Ecto neural progenitor cell (in vitro differentiated cells): ENCODE data around the gene LECT2.

ENCODE experiments used
- DNase-seq: peaks from one replicate; pipeline ENCODE4 v3.0.0-alpha.2; 2018; ENCODE audit warnings: low spot score

Gene LECT2

DNA sequence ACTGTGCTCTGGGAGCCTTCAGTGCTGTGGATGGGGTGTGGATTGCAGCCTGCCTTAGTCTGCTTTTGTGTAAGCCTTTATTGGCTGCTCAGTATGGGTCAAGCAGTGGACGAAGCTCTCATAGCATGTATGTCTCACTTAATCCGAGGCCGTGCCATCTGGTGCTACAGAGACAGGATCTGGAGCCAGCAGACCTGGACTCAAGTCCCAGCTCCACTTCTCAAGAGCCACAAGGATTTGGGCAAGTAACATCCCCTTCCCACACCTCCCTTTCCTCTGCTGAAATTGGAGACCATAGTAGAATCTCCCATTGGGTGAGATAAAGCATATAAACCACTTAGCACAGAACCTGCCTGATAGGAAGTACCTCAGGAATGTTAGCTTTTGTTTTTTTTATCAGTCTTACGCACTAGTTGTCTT lies 23.4 kb upstream of the LECT2 start:
- DNase-seq: no peak

DNA sequence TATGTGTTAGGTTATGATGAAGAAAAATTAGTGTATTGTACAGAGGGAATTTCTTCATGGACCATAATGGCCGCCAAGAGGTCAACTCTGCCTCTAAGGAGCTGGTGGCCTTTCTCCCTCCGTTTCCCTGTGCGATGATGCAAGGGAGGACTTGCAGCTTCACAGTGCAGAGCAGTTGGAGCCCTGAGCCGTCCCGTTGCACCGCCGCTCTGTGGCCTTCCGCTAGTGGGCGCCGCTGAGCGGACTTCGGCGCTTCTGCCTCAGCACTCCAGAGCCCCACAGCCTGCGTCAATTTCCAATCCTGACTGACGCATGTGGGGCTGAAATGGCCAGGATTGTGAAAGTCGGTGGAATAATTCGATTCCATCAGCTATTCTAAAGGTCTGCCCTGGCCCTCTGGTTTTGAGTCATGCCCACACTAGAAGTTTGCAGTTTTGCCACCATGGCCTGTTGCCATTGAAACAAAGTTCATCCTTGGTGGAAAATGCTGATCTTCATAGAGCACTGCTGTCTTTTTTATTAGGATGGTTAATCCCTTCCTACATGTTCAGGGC lies 22.7 kb upstream of the LECT2 start:
- peak; percentile 90 for DNase-seq

DNA sequence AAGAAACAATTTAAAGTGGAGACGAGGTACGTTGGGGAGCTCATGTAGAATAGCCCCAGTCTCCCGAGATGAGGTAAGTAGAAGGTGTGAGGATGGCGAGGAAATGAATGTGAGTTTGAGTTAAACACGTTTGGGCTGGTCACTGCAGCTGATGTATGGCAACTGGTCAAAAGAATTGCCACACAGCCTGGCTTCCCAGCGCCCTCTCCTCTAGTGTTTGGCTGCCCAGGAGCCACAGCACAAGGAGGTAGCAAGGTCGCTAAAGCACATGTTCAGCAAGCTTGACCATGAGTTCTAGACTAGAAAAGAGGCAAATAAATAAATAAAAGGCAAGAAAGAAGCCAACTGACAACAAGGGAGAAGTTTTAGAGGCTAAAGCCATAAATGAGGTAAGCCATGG lies 21.4 kb upstream of the LECT2 start:
- DNase-seq: no peak

DNA sequence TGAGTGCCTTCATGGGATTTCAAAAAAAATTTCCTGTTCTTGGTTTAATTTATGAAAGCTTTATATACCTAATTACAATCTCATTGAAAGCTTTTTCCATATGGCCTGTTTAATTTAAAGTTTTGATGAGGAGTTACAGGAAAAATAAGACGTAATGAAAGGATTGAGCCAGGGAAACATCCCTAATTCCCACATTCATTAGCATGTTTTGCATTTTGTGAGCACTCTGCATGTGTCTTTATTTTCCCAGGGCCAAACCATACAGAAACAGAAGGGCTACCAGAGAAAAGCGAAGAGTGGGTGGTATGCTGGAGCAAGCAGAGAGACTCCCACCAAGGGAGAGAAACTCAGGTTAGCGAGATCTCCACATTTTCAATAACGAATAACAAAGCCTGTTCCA lies 20.3 kb upstream of the LECT2 start:
- DNase-seq: no peak

DNA sequence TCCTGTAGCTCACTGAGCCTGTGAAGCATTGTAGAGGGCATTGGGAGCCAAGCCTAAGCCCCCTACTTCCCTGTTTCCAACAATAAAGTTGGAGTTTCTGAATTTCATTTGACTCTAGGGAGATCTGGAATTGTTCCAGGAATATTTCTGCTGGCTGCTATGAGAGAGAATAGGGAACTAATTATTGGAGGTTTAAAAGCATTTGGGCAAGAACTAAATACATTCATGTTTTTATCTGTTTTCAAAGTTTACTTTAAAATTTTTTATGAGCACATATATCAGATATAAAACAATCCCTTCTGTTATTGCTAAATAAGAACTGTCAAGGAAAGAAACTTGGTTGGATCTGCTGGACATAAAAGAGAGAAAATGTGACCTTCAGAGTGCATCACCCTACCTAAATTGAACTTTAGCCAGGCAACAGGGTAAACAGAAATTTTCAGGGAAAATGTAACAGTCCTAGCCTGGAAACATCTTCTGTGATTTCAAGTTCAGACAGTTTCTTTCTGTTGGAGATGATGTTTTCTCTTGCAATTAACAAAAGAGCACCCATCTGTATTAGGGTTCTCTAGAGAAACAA lies 19.3 kb upstream of the LECT2 start:
- DNase-seq: no peak

DNA sequence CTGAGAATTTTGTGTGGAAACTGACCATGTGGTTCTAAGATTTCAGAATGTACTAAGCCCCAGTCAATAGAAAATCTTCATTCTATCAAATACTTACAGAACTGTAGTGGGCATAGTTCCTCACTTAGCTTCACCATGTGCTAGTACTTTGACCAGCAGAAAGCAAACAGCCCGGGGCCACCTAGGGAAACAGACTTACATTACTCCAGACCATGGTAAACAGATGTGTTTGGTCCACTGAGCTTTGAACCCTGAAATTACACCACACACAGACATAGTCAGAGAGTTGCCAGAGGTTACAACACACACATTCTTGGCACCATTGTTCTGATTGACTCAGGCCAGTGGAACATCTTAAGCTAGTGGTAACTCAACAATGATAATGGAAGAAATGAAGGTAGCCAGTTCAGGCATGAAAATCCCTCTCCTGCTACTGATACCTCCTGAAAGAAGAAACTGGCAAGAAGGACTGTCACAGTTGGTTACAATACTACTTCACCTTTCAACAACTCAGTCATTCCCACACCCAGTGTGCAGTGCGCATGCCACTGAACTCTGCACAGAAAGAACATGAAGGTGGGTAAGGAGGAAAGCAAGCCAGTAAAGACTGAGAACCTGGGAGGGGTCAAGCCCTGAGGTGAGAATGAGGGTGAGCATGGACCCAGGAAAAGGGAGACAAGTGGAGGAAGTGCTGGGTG lies 18.7 kb upstream of the LECT2 start:
- no peak for DNase-seq

DNA sequence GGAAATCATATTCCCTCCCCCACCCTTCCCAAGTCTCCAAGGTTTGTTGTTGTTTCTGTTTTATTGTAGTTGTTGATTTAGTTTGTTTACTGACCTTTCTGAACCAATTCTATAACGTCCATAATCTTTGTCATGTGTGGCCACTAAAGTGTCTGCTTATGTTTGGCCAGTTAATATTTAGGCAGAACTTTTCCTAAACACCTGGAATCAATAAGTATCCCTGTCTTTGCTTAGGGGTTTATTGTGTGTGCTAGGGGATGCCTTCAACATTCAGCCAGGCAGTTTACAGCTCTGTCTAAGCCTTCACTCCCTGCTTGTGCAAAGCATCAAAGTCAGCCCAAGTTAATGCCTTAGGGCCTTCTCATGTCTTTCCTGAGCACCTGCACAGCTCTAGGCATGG lies 16.9 kb upstream of the LECT2 start:
- DNase-seq: no peak

DNA sequence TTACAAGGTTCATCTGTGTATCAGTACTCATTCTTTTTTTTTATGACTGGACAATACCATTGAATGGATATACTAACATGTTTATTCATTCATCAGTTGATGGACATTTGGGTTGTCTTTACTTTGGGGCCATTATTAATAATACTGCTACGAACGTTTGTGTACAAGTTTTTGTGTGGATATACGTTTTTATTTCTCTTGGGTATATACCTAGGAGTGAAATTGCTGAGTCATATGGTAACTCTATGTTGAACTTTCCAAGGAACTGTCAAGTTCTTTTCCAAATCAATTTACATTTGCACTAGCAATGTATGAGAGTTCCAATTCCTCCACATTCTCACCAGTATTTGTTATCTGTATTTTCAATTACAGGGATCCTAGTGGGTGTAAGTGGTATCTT lies 12.0 kb upstream of the LECT2 start:
- DNase-seq: no peak

DNA sequence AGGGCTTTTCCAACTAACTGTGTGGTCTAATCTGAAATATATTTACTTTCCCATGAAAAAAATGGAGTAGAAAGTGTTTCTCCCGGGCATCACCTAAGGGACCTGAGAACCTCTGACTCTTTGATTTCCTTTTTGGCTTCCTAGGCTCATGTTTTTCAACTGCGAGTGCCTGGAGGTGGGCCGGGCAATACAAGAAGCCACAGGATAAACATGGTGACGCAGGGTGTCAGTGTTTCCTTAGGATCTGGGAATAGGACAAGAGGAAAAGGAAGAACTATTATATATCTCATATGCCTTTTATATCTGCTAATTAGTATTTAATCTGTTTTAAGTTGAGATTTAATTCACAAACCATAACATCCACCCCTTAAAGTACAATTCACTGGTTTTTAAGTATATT lies 11.4 kb upstream of the LECT2 start:
- DNase-seq: no peak

DNA sequence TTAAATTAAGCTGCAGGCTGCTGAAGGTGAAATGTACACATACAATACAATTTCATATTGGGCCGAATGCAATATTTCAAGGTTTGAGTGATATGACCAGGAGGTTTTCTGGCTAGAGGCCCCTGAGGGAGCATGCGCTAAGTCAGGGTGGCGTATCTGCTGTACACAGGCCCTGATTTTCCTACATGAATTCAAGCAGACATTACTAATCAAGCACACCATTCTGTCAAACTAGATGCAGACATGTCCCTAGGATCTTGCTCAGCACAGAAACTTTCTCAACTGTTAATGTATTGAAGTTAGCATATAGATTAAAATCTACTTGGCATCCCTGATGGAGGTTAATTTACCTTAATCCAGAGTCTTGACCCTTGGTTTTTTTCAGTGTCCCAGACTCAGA lies 10.7 kb upstream of the LECT2 start:
- DNase-seq: no peak

DNA sequence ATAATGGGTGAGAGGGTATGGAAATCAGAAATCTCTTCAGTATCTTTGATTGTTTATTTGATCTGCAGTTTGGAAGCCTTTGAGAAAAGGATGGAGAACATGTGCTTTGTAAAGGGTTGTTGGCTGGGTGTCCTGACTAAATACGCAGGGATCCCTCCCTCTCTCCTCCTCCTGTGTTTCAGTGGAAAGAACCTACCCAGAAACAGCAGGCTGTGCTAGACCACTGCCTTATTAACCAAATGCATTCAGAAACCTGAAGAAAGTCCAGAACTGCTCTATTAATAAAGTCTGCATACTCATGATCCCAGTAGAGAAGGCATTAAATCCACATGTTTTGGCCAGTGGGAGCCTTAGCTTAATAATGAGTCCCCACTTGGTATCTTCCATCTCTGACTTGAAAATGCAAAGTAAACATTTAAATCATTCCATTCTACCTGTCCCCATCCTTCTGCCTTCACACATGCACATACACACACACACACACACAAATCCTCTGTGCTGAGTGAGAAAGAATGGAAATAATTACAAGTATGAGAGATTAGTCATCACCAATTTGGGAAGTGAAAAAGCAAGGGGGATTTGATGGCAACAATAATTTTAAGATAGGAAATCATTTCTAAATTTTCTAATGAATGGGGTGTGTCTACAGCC lies 10.0 kb upstream of the LECT2 start:
- DNase-seq: no peak

DNA sequence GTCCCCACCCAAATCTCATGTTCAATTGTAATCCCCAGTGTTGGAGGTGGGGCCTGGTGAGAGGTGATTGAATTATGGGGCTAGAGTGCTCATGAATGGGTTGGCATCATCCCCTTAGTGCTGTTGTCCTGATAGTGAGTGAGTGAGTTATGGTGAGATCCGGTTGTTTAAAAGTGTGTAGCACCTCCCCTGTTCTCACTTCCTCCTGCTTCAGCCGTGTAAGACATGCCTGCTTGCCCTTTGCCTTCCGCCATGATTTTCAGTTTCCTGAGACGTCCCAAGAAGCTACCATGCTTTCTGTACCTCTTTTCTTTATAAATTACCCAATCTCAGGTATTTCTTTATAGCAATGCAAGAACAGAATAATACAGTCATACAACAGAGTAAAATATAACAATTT lies 742 bp upstream of the LECT2 start:
- no peak for DNase-seq

DNA sequence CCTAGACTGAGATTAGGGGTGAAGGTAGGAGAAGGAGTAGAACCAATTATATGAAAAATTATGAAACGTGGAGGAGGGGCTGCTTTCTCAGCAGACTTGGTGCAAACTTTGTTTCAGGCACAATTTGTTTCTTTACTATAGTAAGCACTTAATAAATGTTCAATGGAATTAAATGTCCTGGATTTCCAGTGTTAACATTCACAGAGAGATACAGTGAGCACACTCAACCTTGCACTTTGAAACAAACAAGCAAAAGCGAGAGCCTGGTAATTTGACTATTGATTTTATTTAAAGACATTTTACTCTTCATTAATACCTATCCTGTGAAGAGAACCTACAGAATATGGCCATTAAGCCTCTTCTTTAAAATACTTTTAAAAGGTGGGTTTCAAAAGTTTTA lies 933 bp downstream of the LECT2 start:
- DNase-seq: no peak

DNA sequence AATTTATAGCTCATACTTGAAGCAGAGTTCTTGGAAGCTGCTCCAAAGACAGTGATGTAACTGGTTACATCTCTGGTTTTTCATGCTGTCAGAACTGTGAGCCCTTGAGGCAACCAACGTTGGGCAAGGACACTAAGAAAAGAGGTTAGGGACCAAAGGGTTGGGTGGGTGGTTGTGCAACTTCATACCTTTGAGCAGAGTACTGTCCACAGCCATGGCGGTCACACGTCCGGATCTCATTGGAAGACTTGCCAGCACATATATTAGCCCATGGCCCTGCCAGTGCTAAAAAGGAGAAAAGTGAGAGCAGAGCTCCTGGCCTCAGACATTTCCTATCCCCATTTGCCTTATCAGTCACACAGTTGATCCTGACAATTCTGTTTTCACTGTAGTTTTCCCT lies 2.1 kb downstream of the LECT2 start:
- DNase-seq: no peak

DNA sequence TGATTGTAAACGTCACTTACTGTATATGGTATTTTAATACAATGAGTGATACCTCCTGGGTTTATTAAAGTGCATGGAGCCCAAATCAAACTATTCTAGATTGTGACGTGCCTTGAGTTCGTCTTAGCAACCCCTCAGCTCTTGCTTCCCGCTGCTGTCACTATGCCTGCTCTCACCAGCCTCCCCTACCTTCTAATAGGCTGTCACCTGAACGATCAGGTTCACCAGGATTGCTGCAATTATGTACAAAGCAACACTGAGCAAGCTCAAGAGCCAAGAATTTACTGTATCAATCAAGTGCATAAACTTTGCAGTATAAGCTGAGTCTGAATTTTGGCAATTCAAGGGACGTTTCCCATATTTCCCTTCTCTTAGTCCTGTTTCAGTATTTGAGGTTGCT lies 3.0 kb downstream of the LECT2 start:
- DNase-seq: no peak

DNA sequence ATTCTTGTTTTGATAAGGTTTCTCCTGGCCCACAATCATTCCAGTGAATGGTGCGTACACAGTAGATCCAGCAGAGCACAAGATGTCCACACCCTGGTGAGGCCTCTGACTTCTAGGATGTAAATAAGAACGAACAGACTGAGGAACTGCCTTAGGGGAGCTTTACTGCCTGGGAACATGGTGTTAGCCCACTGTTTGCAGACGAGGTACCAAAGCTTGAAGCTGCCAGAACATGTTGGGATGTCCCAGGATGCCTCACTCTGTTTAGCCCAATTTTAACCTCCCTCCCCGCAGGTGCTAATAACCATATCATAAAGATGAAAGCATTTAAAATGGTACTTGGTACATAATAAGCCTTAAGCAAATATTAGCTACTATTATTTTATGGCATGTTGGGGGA lies 3.5 kb downstream of the LECT2 start:
- DNase-seq: no peak

DNA sequence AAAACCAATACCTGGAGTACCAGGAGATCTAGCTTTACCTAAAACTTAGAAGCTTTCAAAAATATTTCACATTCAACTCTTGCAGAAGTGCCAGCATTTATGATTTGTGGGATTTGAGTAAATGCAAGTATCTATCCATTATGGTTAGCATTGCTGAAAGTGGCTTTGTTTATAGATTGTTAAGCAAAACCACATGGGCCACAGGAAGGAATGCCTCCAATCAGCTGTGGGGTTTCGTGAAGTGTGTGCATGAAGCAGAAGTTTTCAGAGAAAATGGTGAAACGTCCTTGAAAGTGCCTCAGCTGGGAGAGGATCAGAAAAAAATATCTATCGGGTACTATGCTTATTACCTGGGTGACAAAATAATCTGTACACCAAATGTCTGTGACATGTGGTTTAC lies 4.2 kb downstream of the LECT2 start:
- DNase-seq: no peak

DNA sequence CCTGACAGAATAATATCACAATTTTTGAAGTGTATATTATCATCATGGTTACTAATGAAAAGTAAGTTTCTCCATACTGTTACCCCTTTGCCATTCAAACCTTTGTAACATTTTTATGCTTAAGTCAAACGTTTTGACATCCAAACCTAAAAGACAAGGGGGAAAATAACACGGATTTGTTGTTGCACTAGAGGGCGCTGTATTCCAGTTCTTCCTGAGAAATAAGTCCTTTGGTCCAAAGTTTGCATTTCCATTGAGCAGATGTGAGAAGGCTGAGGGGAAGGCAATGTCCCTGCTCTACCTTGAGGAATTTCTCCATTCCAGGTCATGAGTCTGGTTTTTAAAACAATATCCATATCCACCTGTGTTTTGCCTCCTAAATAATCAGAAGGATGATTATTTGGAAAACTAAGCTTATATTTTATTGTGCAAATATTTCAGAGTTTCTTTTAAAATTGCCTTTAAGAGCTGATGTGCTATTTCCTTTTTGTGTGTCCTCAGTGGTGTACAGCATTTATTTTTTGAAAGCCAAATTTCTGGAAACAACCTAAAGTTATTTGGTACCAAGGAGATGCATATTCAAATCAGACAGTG lies 9.7 kb downstream of the LECT2 start:
- no peak for DNase-seq

DNA sequence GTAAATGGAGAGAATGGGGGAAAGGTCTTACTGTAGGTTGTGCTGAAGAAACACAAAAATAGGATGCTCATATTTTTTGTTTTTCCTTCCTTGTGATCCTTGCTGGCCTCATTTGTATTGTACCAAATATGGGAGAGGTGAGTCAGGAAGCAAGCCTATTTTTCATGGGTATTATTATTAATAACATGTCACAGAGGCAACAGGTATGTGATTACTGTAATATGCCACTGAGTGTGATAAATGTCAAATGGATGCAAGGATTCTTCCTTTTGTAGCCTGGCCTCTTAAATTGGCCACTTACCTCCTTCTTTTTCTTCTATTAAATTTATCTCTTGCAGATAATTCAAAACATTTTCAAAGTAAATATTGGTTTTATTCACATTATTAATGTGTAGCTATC lies 10.2 kb downstream of the LECT2 start:
- no peak for DNase-seq

DNA sequence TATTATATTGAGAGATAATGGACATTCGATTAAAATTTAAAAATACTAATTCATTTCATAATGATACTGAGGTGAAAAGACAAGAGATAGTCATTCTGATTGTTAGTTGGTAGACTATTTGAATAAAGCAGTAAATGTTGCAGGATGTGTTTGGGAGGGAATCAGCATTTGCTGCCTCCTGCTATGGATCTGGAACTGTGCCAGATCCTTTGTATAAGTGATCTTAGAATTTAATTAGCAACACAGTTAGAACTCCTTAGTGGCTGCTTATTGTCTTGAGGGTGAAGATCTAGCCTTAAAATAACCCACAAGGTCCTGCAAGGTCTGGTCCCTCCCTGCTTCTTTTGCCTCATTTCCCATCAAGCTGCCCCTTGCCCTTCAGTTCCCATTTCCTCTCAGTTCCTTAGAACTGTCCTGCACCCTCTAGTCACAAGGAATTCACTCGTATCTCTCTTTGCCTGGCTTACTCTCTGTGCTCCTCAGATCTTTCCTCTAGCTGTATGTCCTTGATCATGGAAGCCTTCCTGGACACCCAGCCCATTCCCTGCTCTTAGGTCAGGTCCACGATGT lies 12.5 kb downstream of the LECT2 start:
- DNase-seq: no peak

DNA sequence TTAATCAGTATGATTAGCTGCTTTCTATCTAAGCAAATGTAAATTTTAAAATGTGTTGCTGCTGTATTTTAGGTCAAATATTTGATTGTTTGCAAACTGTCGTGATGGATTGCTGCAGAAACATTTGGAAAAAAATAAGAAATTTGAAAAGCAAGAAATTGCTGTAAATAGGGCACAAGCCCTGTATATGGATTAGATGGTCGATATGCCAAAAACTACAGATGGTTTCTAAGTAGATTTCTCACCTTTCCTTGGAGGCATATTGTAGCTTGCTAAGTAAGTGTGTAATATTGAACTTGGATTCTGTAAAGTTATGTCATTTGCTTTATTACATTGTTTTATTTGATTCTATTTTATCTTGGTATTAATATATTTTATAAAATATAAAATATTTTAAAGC lies 13.1 kb downstream of the LECT2 start:
- no peak for DNase-seq

DNA sequence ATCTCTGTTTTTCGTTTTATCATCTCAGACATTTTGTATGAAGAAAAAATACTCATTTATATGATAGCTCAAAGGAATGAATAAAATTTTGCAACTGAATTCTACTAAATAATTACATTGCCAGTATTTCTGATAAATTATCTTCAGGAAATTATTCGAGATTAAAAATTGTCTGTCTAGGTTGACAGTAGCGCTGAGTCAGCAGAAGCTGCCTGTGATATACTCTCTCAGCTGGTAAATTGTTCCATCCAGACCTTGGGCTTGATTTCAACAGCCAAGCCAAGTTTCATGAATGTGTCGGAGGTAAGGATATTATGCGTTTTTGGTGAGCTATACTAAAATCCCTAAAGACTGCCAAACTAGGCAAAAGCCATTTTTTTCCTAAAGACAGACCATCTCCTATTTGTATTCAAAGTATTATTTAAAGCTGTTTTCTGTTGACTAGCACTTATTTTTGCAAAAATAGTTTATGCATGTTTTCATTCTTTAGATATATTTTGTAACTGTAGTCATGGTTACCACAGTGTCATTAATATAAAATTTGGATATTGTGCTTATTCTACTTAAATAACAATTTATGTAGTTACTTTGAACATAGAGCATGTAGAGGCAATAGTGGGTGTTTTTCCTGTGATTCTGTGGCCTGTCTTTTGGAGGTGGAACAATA lies 17.4 kb downstream of the LECT2 start:
- no peak for DNase-seq
